Osteocyte (in vitro differentiated cells): ENCODE results near the gene ZNF282. TPM values are rescaled to one million over a fixed set of nuclear protein-coding genes. Genes with fewer than 3 reads are reported as not detected.

Experiments
- DNase-seq: peaks from one replicate; pipeline ENCODE4 v3.0.0; 2021; ENCODE audit warnings: mixed read lengths; ENCODE audit not compliant: unreplicated experiment; ENCODE audit errors: extremely low spot score
- H3K27ac Mint-ChIP-seq: one replicate; pipeline ENCODE4 v1.8.0; 2021; ENCODE audit warnings: mild to moderate bottlenecking, mixed read lengths; ENCODE audit not compliant: unreplicated experiment
- H3K27me3 Mint-ChIP-seq: one replicate; pipeline ENCODE4 v1.8.0; 2021; ENCODE audit warnings: mixed read lengths; ENCODE audit not compliant: unreplicated experiment
- H3K36me3 Mint-ChIP-seq: one replicate; pipeline ENCODE4 v1.8.0; 2021; ENCODE audit warnings: mixed read lengths; ENCODE audit not compliant: unreplicated experiment
- H3K4me1 Mint-ChIP-seq: one replicate; pipeline ENCODE4 v1.8.0; 2021; ENCODE audit warnings: mixed read lengths; ENCODE audit not compliant: unreplicated experiment
- H3K4me3 Mint-ChIP-seq: one replicate; pipeline ENCODE4 v1.8.0; 2021; ENCODE audit warnings: mild to moderate bottlenecking, moderate library complexity, mixed read lengths; ENCODE audit not compliant: unreplicated experiment
- H3K9me3 Mint-ChIP-seq: one replicate; pipeline ENCODE4 v1.8.0; 2021; ENCODE audit warnings: mixed read lengths; ENCODE audit not compliant: unreplicated experiment
- total RNA-seq: library from RNA; stranded (reverse); gene quantifications from 2 replicates; pipeline ENCODE4 v1.2.1, GENCODE V29; 2021
- TF ChIP-seq, protein P1 (sequence below): fragments of 200-600 bp; sonication (generic); IDR thresholded peaks from 2 replicates; pipeline ENCODE4 v1.5.0; 2021; ENCODE audit warnings: antibody characterized with exemption, mild to moderate bottlenecking, moderate library complexity

ZNF282 gene
- total RNA-seq, 1 donor from 2014 or later, result 29.8 TPM

DNA sequence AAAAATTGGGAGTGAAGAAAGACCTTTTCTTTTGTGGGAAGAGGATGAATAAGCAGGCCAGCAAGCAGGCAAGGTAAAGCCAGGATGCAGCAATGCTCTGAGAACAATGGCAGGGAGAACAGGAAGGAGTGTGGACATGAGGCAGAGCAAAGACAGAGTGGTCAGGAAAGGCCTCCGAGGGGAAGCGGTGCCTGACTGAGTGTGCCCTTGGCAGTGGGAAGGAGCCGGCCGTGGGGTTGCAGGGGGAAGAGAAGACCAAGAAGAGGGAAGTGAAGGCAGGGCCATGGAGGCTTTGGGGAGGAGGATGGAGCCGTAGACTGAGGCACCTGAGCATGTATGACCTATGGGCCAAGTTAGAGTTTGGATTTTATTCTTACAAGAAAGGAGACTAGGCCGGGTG lies 22.2 kb downstream of the ZNF282 start:
- no peaks in the 10 kb centered on the region for H3K27me3 Mint-ChIP-seq
- no peaks in the 10 kb centered on the region for H3K9me3 Mint-ChIP-seq
- H3K4me1 Mint-ChIP-seq, result peaks cover 18% of the 10 kb centered on the region
- no peak overlapping the region for H3K27ac Mint-ChIP-seq
- H3K4me3 Mint-ChIP-seq, result no peak overlapping the region
- peaks cover 50% of the 10 kb centered on the region for H3K36me3 Mint-ChIP-seq
- no peak for DNase-seq
- TF ChIP-seq, protein P1, sequence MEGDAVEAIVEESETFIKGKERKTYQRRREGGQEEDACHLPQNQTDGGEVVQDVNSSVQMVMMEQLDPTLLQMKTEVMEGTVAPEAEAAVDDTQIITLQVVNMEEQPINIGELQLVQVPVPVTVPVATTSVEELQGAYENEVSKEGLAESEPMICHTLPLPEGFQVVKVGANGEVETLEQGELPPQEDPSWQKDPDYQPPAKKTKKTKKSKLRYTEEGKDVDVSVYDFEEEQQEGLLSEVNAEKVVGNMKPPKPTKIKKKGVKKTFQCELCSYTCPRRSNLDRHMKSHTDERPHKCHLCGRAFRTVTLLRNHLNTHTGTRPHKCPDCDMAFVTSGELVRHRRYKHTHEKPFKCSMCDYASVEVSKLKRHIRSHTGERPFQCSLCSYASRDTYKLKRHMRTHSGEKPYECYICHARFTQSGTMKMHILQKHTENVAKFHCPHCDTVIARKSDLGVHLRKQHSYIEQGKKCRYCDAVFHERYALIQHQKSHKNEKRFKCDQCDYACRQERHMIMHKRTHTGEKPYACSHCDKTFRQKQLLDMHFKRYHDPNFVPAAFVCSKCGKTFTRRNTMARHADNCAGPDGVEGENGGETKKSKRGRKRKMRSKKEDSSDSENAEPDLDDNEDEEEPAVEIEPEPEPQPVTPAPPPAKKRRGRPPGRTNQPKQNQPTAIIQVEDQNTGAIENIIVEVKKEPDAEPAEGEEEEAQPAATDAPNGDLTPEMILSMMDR, result no peak

DNA sequence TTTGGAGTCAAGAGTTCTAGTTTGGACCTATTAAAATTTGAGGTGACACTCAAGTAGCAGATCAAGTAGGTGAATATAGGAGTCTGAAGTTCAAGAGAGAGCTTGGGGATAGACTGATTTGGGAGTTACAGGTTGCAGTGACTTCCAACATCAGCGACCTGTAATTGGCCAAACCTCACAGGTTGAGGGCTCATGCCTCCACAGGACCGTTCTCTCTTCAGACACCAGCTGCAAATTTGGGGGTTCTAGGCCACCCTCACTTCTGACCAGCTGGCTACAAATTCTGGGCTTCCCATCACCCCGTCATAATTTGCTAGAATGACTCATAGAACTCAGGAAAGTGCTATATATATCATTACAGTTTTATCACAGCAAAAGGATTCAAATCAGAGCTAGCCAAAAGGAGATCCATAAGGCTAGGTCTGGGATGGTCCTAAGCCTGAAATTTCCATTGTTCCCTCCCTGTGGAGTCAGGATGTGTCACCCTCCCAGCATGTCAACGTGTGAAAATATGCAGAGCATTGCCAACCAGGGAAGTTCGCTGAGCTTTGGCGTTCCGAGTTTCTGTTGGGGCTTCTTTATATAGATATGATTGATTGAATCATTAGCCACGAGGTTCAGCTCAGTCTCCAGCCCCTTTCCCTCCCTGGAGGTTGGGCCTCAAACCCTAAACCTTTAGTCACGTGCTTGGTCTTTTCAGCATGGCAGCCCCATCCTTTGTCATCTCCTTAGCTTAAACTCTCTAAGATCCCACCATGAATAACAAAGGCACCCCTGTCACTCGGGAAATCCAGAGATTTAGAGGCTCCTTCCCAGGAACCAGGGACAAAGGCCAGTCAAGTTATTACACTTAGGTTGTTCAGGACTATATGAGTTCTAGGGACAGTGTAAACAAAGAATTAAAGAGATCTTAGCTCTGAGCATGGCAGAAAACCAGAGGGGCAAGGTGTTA lies 23.4 kb downstream of the ZNF282 start:
- no peak for DNase-seq
- Mint-ChIP-seq H3K27ac (peak overlapping the region; percentile 15), H3K4me3 (no peak overlapping the region), H3K4me1 (peaks cover 18% of the 10 kb centered on the region), H3K9me3 (no peaks in the 10 kb centered on the region), H3K36me3 (peaks cover 47% of the 10 kb centered on the region), H3K27me3 (no peaks in the 10 kb centered on the region)
- TF ChIP-seq, protein P1, result no peak

DNA sequence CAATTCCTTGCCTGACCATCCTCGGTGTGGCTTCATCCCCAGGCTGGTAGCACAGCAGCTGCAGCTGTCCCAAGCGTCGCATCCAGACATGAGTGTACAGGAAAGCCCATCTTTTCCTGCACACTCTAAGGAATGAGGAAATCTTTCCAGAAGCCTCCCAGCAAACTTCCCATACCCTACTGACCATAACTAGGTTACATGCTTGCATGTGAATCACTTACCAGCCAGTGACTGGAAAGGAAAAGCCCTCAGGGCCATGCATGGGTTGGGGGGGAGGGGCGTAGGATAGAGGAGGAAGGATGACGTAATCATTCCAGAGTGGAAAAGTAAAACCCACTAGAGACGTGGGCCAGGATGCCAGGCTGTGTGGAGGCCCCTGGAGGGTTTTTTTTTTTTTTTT lies 25.2 kb downstream of the ZNF282 start:
- Mint-ChIP-seq H3K4me3 (no peak overlapping the region), H3K36me3 (peaks cover 43% of the 10 kb centered on the region), H3K9me3 (no peaks in the 10 kb centered on the region), H3K4me1 (peaks cover 18% of the 10 kb centered on the region), H3K27me3 (no peaks in the 10 kb centered on the region), H3K27ac (peak overlapping the region; percentile 47)
- no peak for DNase-seq
- TF ChIP-seq, protein P1, result no peak

DNA sequence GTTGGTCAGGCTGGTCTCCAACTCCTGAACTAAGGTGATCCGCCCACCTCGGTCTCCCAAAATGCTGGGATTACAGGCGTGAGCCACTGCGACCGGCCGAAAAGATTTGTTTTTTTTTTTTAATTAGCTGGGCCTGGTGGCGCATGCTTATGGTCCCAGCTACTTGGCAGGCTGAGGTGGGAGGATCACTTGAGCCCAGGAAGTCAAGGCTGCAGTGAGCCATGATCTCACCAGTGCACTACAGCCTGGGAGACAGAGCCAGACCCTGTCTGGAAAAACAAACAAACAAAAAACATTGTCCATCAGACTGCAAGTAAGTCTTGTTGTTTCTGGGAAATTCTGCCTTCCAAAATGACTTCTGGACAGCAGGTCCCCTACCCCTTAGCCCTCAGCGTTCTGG lies 27.8 kb downstream of the ZNF282 start:
- Mint-ChIP-seq H3K36me3 (peaks cover 38% of the 10 kb centered on the region), H3K9me3 (no peaks in the 10 kb centered on the region), H3K4me3 (no peak overlapping the region), H3K4me1 (peaks cover 18% of the 10 kb centered on the region), H3K27me3 (no peaks in the 10 kb centered on the region), H3K27ac (no peak overlapping the region)
- TF ChIP-seq, protein P1, result no peak
- no peak for DNase-seq

DNA sequence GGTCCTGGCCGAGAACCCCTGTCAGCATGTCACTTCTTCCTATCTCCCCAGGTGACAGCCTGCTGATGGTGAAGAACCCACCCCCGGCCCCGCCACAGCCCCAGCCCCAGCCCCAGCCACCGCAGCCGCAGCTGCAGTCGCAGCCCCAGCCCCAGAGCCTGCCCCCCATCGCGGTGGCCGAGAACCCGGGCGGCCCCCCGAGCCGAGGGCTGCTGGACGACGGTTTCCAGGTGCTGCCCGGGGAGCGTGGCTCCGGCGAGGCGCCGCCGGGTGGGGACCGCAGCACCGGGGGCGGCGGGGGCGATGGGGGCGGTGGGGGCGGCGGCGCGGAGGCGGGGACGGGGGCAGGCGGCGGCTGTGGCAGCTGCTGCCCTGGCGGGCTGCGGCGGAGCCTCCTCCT lies 28.4 kb downstream of the ZNF282 start:
- TF ChIP-seq, protein P1, result no peak
- Mint-ChIP-seq H3K27me3 (no peaks in the 10 kb centered on the region), H3K9me3 (no peaks in the 10 kb centered on the region), H3K4me3 (no peak overlapping the region), H3K27ac (no peak overlapping the region), H3K36me3 (peaks cover 34% of the 10 kb centered on the region), H3K4me1 (peaks cover 18% of the 10 kb centered on the region)
- no peak for DNase-seq
